ENCODE results near the gene ZNF526. TPM values are rescaled to one million over a fixed set of nuclear protein-coding genes. Genes with fewer than 3 reads are reported as not detected.

Gene ZNF526
- total RNA-seq, 1 donor = 20.3 TPM

DNA sequence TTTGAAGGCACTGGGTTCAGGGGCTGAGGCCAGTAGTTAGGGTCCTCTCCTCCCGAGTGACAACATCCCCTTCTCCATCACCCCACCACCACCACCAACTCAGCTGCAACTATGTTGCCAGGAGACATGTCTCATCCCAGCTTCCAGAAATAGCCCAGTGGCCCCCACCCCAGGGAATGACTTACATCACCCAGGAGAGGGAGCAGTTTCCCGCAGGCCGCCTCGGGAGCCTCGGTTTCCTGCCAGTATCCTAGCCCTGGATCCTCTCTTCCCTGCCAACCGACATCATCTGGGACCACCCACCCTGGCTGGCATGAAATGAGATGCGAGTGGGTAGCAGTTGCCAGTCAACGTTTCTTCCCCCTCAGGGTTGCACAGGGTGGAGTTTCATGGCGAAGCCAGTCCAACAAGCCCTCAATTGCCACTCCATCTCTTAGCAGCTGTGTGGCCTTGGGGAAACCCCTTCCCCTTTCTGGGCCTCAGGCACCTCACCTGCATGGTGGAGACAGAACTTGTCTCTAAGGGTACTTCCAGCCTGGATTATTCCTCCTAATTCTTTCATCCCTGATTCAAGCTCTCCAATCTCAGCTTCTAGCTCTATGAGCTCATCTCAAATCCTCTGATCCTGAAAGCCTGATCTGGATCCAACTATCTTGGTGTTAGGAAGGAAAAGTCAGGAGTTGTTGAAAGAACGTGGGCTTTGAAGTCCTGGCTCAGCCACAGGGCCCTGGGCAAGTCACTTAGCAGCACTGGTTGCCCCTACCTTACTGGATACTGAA lies 26.2 kb downstream of the ZNF526 start:
- TF ChIP-seq, protein P1, sequence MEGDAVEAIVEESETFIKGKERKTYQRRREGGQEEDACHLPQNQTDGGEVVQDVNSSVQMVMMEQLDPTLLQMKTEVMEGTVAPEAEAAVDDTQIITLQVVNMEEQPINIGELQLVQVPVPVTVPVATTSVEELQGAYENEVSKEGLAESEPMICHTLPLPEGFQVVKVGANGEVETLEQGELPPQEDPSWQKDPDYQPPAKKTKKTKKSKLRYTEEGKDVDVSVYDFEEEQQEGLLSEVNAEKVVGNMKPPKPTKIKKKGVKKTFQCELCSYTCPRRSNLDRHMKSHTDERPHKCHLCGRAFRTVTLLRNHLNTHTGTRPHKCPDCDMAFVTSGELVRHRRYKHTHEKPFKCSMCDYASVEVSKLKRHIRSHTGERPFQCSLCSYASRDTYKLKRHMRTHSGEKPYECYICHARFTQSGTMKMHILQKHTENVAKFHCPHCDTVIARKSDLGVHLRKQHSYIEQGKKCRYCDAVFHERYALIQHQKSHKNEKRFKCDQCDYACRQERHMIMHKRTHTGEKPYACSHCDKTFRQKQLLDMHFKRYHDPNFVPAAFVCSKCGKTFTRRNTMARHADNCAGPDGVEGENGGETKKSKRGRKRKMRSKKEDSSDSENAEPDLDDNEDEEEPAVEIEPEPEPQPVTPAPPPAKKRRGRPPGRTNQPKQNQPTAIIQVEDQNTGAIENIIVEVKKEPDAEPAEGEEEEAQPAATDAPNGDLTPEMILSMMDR (IDR thresholded peaks at IDR 0.05; ENCODE audit: insufficient read depth, low read depth, low read length) = peak; percentile 77
- peak; percentile 84 for DNase-seq (ENCODE audit: low read depth)
- H3K4me3 ChIP-seq (ENCODE audit: low read depth, low read length) = no peak overlapping the region

GRCh38 chr19:42246922-42247639 lies 27.0 kb downstream of the ZNF526 start:
- no peak for DNase-seq (ENCODE audit: low read depth)

DNA sequence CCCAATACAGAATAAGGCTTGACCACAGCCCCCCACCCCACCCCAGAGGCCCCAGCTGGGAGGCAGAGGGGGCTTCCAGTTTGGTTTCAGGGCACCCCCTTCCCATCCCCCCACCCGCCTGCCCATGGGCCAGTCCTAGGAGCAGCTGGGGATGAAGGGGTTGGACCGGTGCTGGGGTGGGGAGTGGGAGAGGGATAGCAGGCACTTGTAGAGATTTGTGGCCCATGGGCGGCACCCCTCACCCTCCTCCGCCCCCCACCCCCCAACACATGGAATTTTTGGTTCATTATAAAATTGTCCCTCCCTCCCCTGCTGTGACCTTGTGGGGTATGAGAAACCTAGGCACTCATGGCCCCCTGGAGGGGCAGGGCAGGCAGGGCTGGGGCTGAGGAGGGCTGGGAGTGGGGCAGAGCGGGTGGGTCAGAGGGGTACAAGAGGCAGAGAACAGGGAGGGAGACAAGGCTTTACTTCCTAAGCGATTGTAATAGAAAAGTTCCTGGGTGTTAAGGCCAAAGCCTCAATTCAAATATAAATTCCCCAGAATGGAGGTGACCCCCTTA lies 27.6 kb downstream of the ZNF526 start:
- DNase-seq (ENCODE audit: low read depth) = no peak
- TF ChIP-seq, protein P1 (IDR thresholded peaks at IDR 0.05; ENCODE audit: insufficient read depth, low read depth, low read length) = no peak
- no peak overlapping the region for H3K4me3 ChIP-seq (ENCODE audit: low read depth, low read length)

More at GRCh38 chr19:42246922-42247639, 27.0 kb downstream of the ZNF526 start:
- TF ChIP-seq, protein P1 (IDR thresholded peaks at IDR 0.05; ENCODE audit: insufficient read depth, low read depth, low read length) = no peak
- no peak overlapping the region for H3K4me3 ChIP-seq (ENCODE audit: low read depth, low read length)

DNA sequence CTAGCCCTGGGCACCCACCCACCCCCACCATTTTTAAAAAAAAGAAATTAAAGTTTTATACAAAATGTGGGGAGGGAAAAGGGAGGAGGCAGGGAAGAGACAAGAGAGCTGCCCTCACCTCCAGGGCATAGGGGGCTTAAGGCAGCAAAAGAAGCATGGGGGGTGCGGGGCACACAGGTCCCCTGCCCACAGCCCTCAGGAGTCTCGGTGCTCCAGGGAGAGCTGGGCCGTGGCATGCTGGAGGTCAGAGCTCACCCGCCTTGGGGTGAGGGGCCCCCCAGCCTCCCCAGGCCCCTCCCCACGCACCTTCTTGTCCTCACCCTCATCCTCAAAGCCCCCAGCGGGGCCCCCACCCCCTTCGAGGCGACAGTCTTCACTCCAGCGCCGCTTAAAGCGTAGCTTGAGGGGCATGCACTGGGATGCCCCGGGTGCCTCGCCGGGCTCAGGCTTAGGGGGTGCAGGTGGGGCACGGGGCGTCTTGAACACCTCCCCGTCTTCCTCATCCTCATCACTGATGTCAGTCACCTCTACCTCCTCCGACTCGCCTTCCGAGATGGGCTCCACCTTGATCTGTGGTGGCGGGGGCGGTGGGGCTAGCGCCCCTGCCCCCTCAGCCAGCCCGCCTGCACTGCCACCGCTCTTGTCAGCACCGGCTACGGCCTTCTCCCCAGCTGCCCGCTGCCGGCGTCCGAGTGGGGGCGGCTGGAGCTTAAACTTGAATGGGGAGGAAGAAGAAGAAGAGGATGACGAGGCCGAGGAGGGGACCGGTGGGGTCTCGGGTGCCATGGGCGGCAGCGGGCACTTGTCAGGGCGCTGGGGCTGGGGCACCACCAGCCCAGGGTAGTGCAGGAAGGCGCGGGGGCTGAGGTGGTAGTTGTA lies 28.4 kb downstream of the ZNF526 start:
- no peak overlapping the region for H3K4me3 ChIP-seq (ENCODE audit: low read depth, low read length)
- no peak for DNase-seq (ENCODE audit: low read depth)
- TF ChIP-seq, protein P1 (IDR thresholded peaks at IDR 0.05; ENCODE audit: insufficient read depth, low read depth, low read length) = no peak

GRCh38 chr19:42249149-42249750 lies 29.1 kb downstream of the ZNF526 start:
- no peak overlapping the region for H3K4me3 ChIP-seq (ENCODE audit: low read depth, low read length)
- TF ChIP-seq, protein P1 (IDR thresholded peaks at IDR 0.05; ENCODE audit: insufficient read depth, low read depth, low read length) = no peak
- no peak for DNase-seq (ENCODE audit: low read depth)

DNA sequence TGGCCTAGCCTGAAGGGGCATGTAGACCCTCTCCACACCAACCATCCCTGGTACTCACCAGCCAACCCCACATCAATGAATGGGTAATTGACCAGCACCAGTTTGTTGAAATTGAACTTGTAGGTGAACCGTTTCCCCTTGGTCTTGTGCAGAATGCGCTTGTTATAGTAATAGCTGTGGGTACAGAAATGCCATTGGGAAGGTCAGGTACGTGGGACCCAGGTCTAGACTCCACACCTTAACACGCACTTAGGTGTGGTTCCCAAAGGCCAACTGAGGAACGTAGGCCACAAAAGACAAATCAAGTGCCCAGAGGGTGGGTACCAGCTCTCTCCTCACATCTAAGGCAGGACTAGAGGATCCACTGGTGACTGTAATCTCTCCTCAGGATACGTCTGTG lies 29.7 kb downstream of the ZNF526 start:
- TF ChIP-seq, protein P1 (IDR thresholded peaks at IDR 0.05; ENCODE audit: insufficient read depth, low read depth, low read length) = no peak
- H3K4me3 ChIP-seq (ENCODE audit: low read depth, low read length) = no peak overlapping the region
- no peak for DNase-seq (ENCODE audit: low read depth)
